ENCODE results near the gene GSE1. TPM values are rescaled to one million over a fixed set of nuclear protein-coding genes. Genes with fewer than 3 reads are reported as not detected.

GSE1 gene
- polyA plus RNA-seq (ENCODE audit: insufficient read length in 4 of 4), result 10 to 100 TPM; 57.6 to 77.4 (median 63.3) TPM

DNA sequence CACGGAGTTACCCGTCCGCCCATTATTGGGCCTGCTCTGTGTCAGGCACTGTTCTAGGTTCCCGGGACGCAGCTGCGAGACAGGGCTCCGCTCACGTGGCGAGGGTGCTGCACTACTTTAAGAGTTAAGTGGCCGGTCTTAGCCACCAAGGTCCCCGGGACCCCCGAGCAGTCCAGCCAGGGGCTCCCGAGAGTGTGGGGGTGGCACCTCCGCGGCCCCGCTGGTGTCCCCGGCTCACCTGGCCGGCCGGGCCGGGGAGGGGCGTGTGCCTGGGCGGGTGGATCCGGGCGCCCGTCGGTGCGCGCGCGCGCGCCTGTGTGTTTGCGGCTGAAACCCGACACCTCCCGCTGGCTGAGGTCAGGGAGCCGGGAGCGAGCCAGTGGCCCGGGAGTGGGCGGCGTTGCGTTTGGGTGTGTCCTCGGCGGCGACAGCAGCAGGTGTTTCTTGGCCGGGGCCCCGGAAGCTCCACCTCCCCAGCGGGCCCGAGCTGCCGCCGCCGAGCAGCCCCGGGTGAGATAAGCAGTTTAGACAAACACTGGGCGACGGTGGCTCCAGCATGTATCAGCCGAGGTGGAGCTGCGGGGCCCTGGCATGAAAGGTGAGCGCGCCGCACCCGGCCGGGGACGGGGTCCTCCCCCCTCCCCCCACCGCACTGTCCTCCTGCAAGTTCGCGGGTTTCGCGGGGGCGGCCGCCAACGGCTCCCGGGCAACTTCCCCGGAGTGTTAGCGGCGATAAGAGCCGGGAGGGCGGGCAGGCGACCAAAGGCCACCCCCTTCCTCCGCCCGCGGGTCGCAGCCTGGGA lies at the start of gene GSE1:
Gene GSE1 (plus strand): TSS at position 522 of the 803 bp plus-strand sequence. CDS start 70 bp downstream, at position 592.
- no peak for DNase-seq (ENCODE audit: low read depth in 4 of 4, low spot score in 3 of 4)

DNA sequence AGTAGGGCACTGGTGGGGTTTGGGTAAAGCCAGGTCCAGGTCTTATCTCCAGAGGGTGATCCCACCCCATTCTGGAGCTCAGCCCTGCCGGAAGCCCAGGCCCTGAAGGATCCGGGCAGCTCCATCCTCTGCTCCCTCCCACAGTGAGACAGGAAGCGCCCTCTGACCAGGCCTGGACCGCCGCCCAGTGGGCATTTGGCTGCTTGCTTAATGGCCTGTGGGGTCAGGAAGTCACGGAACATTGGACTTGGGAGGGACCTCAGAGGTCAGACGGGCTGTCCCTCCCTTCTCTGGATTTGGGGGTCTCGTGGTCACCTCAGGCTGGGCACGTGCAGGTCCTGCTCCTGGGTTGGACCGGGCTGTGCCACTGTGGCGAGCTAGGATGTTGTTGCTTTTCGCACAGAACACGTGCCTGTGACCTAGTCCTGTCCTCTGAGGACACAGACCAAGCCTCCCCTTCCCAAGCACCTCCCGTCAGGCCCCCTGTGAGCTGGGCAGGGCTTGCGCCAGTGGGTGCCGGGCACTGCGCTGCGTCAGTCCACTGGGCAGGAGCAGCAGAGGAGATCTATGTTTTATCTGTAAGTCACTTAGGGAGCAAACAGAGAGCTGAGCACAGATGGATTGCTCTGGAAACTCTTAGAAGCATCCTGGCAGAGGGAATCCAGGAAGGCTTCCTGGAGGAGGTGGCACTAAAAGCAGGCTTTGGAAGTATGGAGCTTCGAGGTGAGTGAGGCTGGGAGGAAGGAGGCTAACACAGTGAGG lies 49.4 kb upstream of the GSE1 start:
- no peak for DNase-seq (ENCODE audit: low read depth in 4 of 4, low spot score in 3 of 4)

DNA sequence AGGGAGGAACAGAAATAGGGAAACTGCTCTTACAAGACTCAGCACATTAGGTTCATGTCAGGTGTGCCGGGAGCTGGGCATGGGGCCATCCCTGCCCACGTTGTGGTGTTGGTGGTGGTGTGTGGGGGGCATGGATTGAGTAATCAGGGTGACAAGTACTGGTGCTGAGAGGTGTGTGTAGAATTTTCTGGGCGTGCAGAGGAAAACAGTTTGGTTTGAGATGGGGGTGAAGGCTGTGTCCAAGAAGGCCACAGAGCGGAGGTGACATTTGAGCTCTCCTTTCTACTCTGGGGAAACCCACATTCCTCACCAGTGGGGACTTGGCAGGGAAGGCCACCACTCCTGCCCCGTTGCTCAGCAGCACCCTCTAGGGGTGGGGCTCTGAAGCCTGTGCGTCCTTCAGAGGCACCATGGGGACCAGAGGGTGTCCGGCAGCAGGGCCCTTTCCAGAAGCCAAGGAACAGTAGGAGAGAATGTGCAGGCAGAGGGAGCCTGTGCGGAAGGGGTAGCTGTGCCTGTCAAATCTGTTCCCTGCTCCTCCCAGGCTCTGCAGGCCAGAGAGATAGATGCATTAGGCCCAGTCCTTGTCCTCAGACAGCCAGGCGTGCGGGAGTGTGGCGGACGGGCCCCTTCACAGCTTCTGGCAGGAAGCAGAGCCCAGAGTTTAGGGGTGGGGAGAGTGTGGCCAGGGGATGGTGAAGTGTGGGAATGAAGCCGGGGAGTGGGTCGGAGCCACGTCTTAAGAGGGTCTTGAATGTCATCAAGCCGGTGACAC lies 48.7 kb upstream of the GSE1 start:
- no peak for DNase-seq (ENCODE audit: low read depth in 4 of 4, low spot score in 3 of 4)

DNA sequence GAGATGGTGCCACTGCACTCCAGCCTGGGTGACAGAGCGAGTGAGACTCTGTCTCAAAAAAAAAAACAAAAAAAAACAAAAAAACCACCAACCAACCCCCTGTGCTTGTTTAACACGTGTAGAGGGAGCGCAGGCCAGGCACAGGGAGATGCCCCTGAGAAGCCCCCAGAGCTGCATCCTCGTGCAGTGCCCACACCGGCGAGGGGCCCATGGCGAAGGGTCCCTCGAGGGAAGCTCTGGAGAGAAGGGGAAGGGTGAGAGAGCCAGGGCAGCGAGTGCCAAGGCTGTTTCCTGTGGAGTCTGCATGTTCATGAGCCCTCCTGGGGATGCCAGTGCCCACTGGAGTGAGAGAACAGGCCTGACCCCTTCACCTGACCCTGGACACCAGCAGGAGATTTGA lies 47.8 kb upstream of the GSE1 start:
- no peak for DNase-seq (ENCODE audit: low read depth in 4 of 4, low spot score in 3 of 4)

DNA sequence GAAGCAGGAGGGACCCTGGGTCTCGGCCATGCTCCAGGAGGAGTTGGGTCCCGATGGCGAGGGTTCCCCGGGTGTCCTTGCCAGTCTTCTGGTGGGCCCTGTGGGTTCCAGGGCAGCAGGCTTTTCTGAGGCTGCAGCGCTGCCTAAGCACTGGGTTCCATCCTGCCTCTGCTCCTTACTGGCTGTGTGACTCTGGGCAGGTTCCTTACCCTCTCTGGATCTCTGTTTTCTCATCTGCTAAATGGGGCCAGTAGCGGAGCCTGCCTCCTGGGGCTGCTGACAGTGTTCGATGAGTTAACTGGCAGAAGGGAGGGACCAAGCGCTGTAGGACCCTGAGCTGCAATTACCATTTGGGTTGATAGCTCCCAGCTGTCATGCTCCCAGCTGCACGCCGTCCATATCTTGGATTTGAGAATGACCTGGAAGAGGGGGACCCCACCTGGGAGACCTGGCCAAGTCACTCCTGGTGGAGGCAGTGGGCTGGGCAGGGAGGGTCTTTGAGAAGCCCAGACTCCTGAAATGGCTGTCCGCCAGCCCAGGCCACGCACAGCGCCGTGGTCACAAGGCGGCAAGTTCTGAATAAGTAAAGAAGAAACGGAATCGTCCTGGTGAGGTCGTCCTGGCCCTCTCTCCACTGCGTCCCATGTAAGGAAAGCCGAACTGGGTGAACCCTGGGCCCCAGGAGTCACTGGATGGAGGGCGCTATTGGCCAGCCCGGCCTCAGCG lies 47.2 kb upstream of the GSE1 start:
- DNase-seq (ENCODE audit: low read depth in 4 of 4, low spot score in 3 of 4), result no peak

DNA sequence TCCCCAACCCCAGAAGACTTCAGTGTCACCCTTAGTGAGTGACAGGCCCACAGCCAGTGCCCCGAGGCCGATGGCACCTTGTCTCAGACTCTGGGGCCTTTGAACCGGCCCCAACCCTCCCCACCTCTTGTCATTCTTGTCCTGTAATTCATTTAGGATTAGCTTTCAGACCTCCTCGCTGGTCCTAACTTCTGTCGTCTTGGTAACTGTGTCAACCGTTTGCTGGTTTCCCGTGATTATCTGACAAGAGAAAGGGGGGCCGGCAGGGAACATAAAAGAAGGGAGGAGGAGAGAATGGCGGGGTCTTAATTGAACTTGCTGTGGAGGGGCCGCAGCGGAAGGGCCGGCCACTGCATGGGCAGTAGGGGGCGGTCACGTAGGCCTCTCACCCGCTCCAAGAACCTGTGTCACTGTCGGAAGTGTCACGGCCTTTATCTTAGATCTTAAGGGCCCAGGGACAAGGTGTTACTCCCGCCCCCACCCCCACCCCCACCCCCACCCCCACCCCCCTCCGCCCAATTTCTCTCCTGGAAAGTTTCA lies 46.5 kb upstream of the GSE1 start:
- DNase-seq (ENCODE audit: low read depth in 4 of 4, low spot score in 3 of 4), result no peak

DNA sequence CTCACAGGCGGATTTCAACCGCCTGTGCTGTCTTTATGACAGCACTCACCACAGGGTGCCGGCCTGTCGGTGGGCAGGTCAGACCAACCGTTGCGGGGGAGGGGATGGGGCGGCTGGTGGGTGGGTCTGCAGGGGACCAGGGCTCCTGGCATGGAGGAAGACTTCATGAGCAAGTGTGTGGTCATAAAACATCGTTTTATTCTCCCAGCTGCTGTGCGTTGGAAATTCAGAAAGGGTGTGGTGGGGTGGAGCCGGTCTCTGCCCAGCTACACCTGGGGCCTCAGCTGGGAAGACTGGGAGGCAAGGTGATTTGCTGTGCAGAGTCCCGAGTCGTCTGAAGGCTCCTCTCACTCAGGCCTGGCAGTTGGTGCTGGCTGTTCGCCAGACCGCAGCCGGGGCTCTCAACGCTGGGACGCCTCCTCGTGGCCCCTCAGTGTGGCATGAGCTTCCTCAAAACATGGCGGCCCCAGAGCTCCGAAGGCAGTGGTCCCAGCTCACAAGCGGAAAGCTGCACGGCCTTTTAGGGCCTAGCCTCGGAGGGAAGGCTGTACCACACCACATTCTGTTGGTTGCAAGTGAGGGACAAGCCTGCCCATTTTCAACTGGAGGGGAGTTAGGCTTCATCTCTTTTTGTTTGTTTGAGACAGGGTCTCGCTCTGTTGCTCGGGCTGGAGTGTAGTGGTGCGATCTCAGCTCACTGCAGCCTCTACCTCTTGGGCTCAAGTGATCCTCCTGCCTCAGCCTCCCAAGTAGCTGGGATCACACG lies 45.8 kb upstream of the GSE1 start:
- DNase-seq (ENCODE audit: low read depth in 4 of 4, low spot score in 3 of 4), result no peak

DNA sequence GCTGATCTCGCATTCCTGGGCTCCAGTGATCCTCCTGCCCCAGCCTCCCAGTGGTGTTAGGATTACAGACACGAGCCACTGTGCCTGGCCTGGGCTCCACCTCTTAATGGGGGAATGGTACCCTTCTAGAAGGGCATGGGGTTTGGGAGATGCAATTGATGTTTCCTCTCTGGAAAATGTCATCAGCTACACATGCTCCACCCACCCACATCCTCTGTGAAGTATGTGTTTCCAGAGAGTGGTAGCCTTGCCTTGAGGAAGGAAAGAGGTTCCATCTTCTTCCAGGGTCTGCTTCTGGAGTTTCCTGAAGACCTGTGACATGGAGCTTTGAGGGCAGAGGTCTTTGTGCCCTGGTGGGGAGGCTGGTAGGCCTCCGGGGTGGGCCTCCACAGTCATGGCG lies 45.2 kb upstream of the GSE1 start:
- DNase-seq (ENCODE audit: low read depth in 4 of 4, low spot score in 3 of 4), result no peak

DNA sequence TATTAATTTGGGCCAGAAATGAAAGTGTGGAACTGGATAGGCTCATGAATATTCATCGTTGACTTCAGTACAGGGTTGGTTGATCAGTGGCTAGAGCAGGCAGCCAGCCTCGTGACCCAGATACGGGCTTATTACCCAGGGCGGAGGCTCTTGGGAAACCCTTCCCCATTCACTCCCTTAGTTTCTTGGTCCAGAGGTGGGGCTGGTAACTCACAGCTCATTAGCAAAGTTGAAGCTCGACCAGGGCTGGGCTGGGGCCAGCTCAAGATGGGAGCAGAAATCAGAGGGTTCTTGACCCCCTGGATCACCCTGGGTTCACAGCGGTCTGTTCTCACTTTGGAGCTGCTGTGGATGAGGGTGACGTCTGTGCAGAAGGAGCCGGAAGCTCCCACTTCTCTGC lies 44.6 kb upstream of the GSE1 start:
- no peak for DNase-seq (ENCODE audit: low read depth in 4 of 4, low spot score in 3 of 4)

DNA sequence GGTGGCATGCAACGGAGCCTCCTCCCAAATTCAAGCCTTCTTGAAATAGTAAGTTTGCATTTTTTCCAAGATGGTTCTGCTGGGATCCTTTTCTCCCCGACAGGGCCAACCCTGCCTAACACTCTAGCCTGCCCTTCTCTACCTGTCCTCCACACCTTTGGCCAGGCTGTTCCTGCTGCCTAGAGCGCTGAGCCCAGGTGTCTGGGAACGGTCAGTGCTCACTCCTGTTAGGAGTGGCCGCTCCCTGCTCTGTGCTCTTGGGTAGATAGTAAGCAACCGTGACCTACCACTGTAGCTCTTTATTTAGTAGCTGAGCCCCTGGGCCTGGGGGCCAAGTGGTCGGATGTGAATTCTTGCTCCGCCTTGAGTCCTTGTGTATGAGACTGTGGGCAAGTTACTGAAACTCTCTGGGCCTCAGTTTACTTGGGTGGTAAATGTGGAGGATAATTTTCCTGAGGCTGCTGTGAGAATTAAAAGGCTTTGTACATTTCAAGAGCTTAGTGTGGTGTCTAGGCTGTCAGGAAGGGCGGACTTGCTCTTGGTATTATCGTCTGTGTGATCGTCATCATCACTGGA lies 44.0 kb upstream of the GSE1 start:
- DNase-seq (ENCODE audit: low read depth in 4 of 4, low spot score in 3 of 4), result no peak

DNA sequence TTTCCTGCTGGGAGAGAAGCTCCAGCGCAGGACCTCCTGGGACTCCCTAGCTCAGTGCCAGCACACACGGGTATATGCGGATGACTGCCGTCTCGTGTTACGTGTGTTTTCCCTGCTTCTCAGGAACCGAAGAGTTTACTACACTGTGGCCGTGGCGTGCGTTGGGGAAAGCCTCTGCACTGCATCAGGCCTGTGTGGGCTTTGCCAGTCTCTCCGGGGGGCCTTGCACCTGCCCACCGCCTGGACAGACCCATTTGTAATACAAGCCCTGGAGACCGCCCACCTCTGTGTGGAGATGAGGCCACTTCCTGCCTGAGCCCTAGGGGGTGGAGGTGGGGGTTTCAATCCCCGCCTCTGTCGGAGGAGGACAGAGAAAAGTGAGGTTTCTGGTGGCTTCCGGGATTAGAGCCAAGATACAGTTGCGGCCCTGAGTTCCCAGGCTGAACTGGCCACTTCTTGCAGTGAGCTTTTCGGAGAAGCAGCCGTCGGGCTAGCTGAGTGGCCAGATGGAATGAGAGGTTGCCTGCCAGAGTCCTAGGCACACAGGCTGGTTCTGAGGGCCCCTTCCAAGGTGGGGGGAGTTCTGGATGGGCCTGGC lies 43.4 kb upstream of the GSE1 start:
- no peak for DNase-seq (ENCODE audit: low read depth in 4 of 4, low spot score in 3 of 4)

DNA sequence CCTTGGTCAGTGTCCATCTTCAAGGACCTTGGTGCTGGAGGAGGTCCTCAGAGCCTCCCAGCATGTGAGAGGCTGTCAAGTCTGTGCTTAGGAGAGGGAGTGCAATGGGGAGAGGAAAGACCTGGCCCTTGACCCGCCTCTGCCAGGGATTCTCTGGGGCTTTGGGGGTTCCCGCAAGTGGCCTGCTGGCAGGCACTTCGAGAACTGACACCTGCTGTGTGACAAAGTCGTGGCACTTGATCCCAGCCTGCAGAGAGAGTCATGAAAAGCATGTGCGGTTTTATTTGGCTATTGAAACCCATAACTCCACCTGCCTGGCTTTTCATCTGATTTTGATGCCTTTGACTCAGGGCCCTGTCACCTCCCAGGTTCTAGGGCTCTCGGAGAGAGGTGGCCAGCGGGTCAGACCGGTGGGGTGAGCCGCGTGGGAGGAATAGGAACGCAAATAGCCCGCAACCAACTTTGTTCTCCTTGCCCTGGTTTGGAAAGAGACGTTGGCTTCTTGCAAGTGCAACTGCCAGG lies 42.8 kb upstream of the GSE1 start:
- DNase-seq (ENCODE audit: low read depth in 4 of 4, low spot score in 3 of 4), result no peak

DNA sequence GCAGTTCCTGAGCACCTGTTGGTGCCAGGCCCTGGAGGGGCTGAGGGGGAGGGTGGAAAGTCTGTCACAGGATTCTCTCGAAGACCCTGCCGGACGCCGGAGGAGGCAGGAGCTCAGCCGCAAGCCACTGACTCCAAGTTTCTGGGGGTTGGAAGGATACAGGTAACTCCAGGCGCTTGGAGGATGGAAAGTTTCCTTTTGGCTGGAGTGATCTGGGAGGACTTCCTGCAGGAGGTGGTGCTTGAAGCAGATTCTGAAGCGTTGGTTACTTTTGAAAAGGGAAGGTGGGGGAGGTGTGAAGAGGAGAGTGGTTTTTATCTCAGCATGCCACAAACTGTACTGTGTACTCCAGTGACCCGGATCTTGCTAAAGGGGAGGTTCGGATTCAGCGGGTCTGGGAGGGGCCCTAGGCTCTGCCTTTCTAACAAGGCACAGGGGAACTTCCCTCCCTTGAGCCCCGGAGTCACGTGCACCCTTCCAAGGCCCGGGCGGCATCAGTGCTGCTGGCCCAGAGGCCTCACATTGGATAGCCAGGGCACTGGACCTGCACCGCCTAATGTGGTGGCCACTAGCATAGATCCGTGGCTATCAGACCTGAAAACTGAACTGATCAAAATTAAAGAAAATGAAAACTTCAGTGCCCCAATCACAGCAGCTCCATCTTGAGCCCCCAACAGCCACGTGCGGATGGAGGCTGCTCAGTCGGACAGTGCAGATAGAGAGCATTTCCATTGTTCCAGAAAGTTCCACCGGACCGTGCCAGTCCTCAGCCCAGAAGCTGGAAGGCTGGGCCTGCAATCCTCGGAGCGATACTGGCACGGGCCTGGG lies 42.2 kb upstream of the GSE1 start:
- no peak for DNase-seq (ENCODE audit: low read depth in 4 of 4, low spot score in 3 of 4)

DNA sequence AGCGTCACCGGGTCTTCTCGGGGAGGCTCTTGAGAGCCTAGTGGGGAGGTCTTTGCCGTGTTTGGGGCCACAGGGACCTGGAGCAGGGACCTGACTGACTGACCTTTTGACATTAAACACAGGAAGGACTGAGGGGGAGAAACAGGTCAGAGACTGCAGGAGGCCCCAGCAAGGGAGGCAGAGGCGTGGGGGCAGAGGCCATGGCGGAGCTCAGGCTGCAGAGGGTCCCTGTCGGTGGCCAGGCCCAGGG lies 41.6 kb upstream of the GSE1 start:
- no peak for DNase-seq (ENCODE audit: low read depth in 4 of 4, low spot score in 3 of 4)

DNA sequence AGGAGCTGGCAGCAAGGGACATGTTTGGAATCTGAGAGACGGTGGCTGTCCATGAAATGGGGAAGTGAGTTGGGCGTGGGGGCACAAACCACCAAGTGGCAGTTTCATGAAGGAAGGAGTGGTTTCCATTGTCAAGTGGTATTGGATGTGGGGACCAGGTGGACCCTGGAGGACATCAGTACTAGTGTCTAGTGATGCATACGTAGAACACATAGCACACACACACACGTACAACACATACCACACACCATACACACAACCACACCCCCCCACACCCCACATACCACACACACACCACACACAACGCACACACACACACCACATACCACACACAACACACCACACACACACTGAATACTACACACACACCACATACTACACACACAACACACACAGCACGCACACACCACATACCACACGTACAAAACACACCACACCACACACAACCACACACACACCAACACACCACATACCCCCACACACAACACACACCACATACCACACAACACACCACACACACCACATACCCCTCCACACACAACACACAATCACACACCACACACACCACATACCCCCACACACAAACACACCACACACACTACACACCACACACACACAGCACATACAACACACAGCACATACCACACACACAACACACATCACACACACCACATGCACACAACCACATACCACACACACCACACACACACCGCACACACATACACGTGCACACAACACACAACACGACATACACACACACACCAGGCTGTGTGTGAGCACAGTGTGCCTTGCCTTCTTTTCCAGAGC lies 41.1 kb upstream of the GSE1 start:
- DNase-seq (ENCODE audit: low read depth in 4 of 4, low spot score in 3 of 4), result no peak

DNA sequence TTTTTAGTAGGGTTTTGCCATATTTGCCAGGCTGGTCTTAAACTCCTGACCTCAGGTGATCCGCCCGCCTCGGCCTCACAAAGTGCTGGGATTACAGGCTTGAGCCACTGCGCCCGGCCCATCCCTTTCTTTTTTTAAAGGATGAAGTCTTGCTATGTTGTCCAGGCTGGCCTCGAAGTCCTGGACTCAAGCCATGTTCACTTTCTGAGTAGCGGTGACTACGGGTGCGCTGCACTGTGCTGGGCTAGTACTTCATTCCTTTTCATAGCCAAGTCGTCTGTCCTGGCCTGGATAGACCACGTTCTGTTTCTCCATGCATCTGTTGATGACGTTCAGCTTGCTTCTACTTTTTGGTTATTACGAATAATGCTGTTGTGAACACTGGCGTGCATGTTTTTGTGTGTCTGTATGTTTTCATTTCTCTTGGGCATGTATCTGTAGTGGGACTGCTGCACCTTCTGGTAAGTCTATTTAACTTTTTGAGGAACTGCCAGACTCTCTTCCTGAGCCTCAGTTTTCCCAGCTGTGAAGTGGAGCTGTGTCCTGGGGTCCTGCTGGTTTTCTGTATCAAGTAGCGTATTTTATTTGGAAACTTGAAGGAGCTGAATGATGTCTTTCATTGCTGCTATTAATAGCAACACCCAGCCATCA lies 40.0 kb upstream of the GSE1 start:
- no peak for DNase-seq (ENCODE audit: low read depth in 4 of 4, low spot score in 3 of 4)
